BLaER1 (cell line): ENCODE measurements around the gene RYR3.

Source experiments
- H3K27ac ChIP-seq: shearing (Covaris generic); formaldehyde crosslinking; 2 replicates; pipeline ENCODE4 v1.8.1; 2022
- H3K27me3 ChIP-seq: shearing (Covaris generic); formaldehyde crosslinking; 2 replicates; pipeline ENCODE4 v1.8.1; 2022
- H3K36me3 ChIP-seq: shearing (Covaris generic); formaldehyde crosslinking; 2 replicates; pipeline ENCODE4 v1.8.1; 2022
- H3K4me1 ChIP-seq: shearing (Covaris generic); formaldehyde crosslinking; 2 replicates; pipeline ENCODE4 v1.8.1; 2022
- H3K4me2 ChIP-seq: shearing (Covaris generic); formaldehyde crosslinking; 2 replicates; pipeline ENCODE4 v1.8.1; 2022
- H3K4me3 ChIP-seq: shearing (Covaris generic); formaldehyde crosslinking; 2 replicates; pipeline ENCODE4 v1.8.1; 2022
- H3K9ac ChIP-seq: shearing (Covaris generic); formaldehyde crosslinking; 2 replicates; pipeline ENCODE4 v1.8.1; 2022
- H3K9me3 ChIP-seq: shearing (Covaris generic); formaldehyde crosslinking; 2 replicates; pipeline ENCODE4 v1.8.1; 2022
- H4K20me1 ChIP-seq: shearing (Covaris generic); formaldehyde crosslinking; 2 replicates; pipeline ENCODE4 v1.8.1; 2022
- Cebpa-rat ChIP-seq: shearing (Covaris generic); IDR thresholded peaks from 2 replicates; pipeline ENCODE4 v1.8.1; 2022

The RYR3 gene

DNA sequence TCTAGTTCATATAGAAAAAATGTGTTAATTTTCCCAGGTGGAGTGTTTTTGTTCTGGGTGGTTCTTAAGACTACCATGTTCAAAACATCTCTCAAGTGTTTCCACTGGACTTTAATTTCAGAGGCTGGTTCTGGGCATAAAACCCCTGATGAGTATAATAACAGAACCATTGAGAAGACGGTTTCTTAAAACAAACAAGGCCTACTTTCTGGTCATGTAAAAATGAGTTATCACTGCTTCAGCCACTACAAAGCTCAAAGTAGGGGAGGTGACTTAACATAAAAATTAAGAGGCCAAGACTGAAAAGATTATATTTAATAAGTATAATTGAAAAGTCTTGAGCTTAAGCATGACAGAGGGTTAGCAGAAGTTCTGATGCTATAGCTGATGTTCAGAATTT lies 33.8 kb downstream of the RYR3 start:
- Histone ChIP-seq H3K4me1 (peaks cover 6% of the 10 kb centered on the region; the same call in 1 of the 2 replicates), H3K4me3 (no peak overlapping the region), H3K4me2 (no peak overlapping the region), H3K9me3 (peaks cover 6% of the 10 kb centered on the region; the same call in 1 of the 2 replicates), H4K20me1 (no peaks in the 10 kb centered on the region), H3K36me3 (no peaks in the 10 kb centered on the region), H3K27me3 (no peaks in the 10 kb centered on the region), H3K27ac (no peak overlapping the region), H3K9ac (no peak overlapping the region)
- no peak for TF ChIP-seq Cebpa-rat

DNA sequence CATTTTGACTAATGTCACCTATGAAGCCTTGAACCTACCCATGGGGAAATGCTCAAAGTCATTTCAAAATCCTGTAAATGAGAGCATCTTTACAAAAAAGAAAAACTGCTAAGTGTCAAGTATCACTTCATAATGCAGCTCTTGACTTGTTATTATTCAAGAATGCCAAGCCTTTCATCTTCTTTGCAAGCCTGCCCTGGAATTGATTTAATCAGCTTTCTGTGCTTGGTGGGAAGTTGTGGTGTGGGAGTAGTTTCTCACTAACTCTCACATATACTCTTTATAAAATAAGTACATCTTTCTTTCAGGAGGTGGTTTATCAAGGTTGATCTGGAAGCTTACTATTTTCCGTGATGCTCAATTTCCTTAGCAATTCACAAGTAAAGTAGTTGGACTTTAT lies 43.6 kb downstream of the RYR3 start:
- no peaks in the 10 kb centered on the region for H3K27me3 ChIP-seq
- TF ChIP-seq Cebpa-rat = no peak

DNA sequence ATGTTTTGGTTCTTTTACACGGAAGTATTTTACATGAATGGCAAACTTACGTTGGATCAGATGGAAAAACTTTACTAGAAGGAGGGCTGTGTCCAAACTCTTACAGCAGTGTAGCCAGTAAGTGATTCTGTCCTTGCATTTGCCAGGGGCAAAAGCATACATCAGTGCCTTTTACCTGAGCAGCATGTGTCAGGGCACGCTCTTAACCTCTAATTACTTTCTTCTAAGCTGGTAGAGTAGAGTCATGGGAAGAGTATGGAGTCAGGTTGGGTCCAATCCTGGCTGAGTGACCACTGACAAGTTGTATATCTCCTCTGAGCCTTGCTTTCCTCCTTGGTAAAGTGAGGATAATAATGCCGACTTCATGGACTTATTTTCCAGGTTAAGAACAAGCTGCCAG lies 47.1 kb downstream of the RYR3 start:
- no peaks in the 10 kb centered on the region for H4K20me1 ChIP-seq
- H3K27ac ChIP-seq = no peak overlapping the region
- no peak overlapping the region for H3K9ac ChIP-seq
- H3K36me3 ChIP-seq = no peaks in the 10 kb centered on the region
- TF ChIP-seq Cebpa-rat = no peak
- no peaks in the 10 kb centered on the region for H3K9me3 ChIP-seq
- no peak overlapping the region for H3K4me3 ChIP-seq
- H3K4me1 ChIP-seq = no peaks in the 10 kb centered on the region
- H3K4me2 ChIP-seq = no peak overlapping the region
- no peaks in the 10 kb centered on the region for H3K27me3 ChIP-seq

More for the DNA sequence above, 43.6 kb downstream of the RYR3 start:
- Histone ChIP-seq H3K4me2 (no peak overlapping the region), H3K4me3 (no peak overlapping the region), H3K4me1 (no peaks in the 10 kb centered on the region), H3K9ac (no peak overlapping the region), H3K9me3 (no peaks in the 10 kb centered on the region), H4K20me1 (no peaks in the 10 kb centered on the region), H3K36me3 (no peaks in the 10 kb centered on the region), H3K27ac (no peak overlapping the region)

DNA sequence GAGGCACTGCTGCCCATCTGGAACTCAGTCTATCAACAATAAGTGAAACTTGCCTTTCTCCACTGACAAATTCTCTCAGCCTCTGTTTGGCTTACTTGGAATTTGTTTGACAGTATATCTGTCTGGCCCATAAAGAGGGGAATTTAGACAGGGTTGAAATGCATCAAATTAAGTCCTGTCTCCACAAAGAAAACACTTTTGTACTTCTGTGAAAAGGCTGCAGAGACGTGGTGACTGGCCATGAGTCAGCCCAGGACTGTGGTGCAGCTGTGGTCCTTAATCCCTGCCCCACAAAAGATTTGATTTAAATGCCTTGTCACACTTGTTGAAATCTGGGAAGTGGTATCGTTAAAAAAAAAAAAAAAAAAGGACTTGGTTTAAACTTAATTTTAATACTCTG lies 47.5 kb downstream of the RYR3 start:
- H4K20me1 ChIP-seq = no peaks in the 10 kb centered on the region
- no peak overlapping the region for H3K4me2 ChIP-seq
- no peaks in the 10 kb centered on the region for H3K27me3 ChIP-seq
- no peak overlapping the region for H3K4me3 ChIP-seq
- no peaks in the 10 kb centered on the region for H3K9me3 ChIP-seq
- no peaks in the 10 kb centered on the region for H3K36me3 ChIP-seq
- H3K4me1 ChIP-seq = no peaks in the 10 kb centered on the region
- no peak overlapping the region for H3K27ac ChIP-seq
- no peak overlapping the region for H3K9ac ChIP-seq
- no peak for TF ChIP-seq Cebpa-rat

DNA sequence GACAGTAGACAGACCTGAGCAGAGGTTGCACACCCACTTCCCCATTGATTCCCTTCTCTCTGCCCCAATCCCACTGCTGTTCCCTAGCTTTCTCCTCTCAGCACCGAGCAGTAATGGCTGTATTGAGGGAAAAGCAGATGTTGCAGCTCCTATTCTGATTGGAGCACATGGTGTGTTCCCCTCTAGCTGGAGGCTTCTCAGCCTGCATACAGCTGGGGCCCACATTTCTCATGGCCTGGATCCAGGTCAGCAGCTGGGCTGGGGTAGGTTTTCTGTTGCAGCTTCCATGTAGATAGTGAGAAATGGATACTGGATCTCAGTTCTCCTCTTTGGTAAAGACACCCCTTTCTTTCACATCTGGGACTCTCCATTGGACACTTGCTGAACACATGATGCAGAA lies 50.1 kb downstream of the RYR3 start:
- H3K9me3 ChIP-seq = no peaks in the 10 kb centered on the region
- H3K9ac ChIP-seq = no peak overlapping the region
- no peaks in the 10 kb centered on the region for H3K27me3 ChIP-seq
- H3K27ac ChIP-seq = no peak overlapping the region
- no peaks in the 10 kb centered on the region for H4K20me1 ChIP-seq
- H3K36me3 ChIP-seq = no peaks in the 10 kb centered on the region
- TF ChIP-seq Cebpa-rat = no peak
- H3K4me3 ChIP-seq = no peak overlapping the region
- H3K4me1 ChIP-seq = no peaks in the 10 kb centered on the region
- H3K4me2 ChIP-seq = no peak overlapping the region

DNA sequence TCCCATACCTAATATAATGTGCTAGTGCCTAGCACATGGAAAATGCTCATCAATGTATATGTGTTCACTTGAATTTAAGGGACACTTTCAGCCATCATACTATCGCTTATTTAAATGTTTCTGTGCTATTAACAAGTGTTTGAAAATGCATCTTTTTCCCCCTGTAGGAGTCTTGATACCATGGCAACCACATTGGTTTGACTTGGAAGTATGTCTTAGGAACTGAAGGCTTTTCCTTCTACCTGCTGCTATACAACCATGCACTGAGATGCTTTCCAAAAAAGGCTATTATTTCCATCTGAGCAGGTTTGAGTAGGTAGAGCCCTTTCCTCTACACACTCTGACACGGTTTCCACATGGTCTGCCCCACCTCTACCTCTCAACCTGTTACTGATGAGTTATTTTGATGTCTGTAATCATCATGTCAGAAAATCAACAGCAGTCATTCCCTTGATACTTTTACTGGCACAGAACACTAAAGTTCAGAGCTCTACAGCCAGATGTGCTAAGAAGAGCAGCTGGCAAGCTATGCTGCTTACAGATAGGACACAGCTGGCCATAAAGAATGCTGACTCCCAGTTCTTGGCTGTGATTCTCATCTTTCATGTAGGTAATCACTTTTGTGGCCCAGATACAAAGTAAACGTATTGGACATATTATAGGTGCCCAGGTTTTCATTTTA lies 59.3 kb downstream of the RYR3 start:
- Histone ChIP-seq H4K20me1 (no peaks in the 10 kb centered on the region), H3K4me1 (no peaks in the 10 kb centered on the region), H3K9ac (no peak overlapping the region), H3K27ac (no peak overlapping the region), H3K4me2 (no peak overlapping the region), H3K9me3 (no peaks in the 10 kb centered on the region), H3K4me3 (no peak overlapping the region), H3K27me3 (no peaks in the 10 kb centered on the region), H3K36me3 (no peaks in the 10 kb centered on the region)
- TF ChIP-seq Cebpa-rat = no peak

DNA sequence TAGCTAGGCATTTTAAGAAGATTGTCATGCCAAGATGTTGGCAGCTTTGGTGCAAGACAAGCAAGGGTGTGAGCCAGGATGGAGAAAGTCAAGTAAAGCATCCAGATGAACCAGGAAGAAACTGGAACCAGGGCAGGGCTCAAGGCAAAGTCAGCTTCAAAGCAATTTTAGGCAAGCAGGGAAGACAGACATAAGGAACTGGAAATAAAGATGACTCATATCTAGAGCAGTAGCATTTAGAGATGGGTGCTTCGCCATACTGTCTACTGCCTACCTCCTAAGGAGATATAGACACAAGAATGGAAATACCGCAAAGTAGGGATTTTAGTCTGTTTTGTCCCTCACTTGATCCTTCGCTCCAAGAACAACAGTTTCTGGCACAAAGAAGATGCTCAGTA lies 59.9 kb downstream of the RYR3 start:
- H3K9ac ChIP-seq = no peak overlapping the region
- H3K27ac ChIP-seq = no peak overlapping the region
- no peak for TF ChIP-seq Cebpa-rat
- H3K36me3 ChIP-seq = no peaks in the 10 kb centered on the region
- no peaks in the 10 kb centered on the region for H3K4me1 ChIP-seq
- H3K4me3 ChIP-seq = no peak overlapping the region
- H3K9me3 ChIP-seq = no peaks in the 10 kb centered on the region
- no peaks in the 10 kb centered on the region for H4K20me1 ChIP-seq
- no peaks in the 10 kb centered on the region for H3K27me3 ChIP-seq
- H3K4me2 ChIP-seq = no peak overlapping the region

DNA sequence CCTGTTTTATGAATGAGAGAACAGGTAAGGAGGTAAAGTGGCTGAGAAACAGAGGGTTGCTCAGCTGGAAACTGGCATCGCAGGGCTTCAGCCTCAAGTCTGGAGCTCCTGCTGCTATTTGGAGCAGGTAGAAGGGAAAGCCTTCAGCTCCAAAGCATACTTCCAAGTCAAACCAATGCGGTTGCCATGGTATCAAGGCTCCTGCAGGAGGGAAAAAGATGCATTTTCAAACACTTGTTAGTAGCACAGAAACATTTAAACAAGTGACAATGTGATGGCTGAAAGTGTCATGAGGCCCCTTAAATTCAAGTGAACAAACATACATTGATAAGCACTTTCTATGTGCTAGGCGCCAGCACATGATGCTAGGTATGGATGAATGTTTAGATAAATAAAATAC lies 60.4 kb downstream of the RYR3 start:
- Histone ChIP-seq H3K36me3 (no peaks in the 10 kb centered on the region), H3K4me2 (no peak overlapping the region), H3K9me3 (no peaks in the 10 kb centered on the region), H4K20me1 (no peaks in the 10 kb centered on the region), H3K27ac (no peak overlapping the region), H3K27me3 (no peaks in the 10 kb centered on the region), H3K9ac (no peak overlapping the region), H3K4me3 (no peak overlapping the region), H3K4me1 (no peaks in the 10 kb centered on the region)
- no peak for TF ChIP-seq Cebpa-rat

DNA sequence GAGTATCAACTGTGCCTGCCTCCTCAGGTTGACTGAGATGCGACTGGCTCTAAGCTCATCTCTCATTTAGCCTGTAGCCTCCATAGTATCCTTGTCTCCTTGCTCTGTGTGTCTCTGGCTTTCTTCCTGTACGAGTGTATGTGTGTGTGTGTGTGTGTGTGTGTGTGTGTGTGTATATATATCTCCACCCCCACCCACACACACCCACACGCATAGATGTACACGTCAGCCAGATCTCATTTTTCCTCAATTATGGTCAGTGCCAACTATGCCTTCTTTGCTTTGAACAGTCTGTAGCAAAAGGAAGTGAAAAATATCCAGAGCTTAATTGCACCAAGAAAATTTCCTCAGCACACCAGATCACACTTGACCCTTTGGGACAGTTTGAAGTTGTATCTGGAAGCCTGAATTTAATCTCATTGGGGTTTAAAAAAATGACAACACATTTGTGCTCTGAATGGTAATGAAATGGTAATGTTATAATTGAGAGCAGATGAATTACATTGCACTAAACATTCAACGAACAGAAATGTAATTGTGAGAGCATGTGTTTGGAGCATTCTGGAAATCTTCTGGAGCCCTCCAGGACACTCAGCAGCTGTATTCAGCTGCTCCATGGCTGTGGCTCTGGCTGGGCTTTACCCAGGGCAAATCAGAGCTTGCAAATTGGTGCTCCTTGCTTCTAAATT lies 63.6 kb downstream of the RYR3 start:
- H3K4me2 ChIP-seq = no peak overlapping the region
- no peak for TF ChIP-seq Cebpa-rat
- H3K9me3 ChIP-seq = no peaks in the 10 kb centered on the region
- H3K27ac ChIP-seq = no peak overlapping the region
- H3K27me3 ChIP-seq = no peaks in the 10 kb centered on the region
- H4K20me1 ChIP-seq = no peaks in the 10 kb centered on the region
- H3K4me3 ChIP-seq = no peak overlapping the region
- H3K36me3 ChIP-seq = no peaks in the 10 kb centered on the region
- H3K9ac ChIP-seq = no peak overlapping the region
- no peaks in the 10 kb centered on the region for H3K4me1 ChIP-seq

DNA sequence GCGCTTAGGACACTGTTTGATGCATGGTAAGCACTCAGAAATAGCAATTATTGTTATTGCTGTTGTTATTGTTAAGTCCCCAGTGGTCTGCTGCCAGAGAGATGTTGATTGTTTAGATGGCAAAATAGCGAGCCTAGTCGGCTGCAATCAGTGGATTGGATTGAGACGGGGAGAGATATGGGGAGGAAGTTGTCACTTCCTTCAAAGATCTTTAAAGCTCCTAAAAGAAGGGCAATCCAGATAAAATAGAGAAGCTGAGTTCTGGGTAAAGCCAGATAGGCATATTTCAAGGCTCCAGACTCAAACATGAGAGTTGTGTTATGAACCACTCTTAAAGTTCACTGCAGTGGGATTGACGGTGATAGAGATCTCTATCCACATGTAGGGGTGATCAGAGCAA lies 64.5 kb downstream of the RYR3 start:
- Histone ChIP-seq H3K4me1 (no peaks in the 10 kb centered on the region), H3K9me3 (no peaks in the 10 kb centered on the region), H3K27ac (no peak overlapping the region), H3K36me3 (no peaks in the 10 kb centered on the region), H4K20me1 (no peaks in the 10 kb centered on the region), H3K9ac (no peak overlapping the region), H3K4me2 (no peak overlapping the region), H3K27me3 (no peaks in the 10 kb centered on the region), H3K4me3 (no peak overlapping the region)
- no peak for TF ChIP-seq Cebpa-rat
